H9 (cell line): ENCODE results near the gene SPPL3. TPM values are rescaled to one million over a fixed set of nuclear protein-coding genes. Genes with fewer than 3 reads are reported as not detected.
A peak's percentile ranks its signal among the peaks of the same experiment; 100 is the strongest.

Experiments used
- DNase-seq: peaks from one replicate; pipeline ENCODE4 v3.0.0-alpha.2; 2017
- H2AFZ ChIP-seq: one replicate; pipeline ENCODE4 v1.6.1; 2013; ENCODE audit warnings: mild to moderate bottlenecking, low read length, control low read depth, moderate library complexity
- H2AK5ac ChIP-seq: 2 replicates; pipeline ENCODE4 v1.6.1; 2013; ENCODE audit warnings: low read length, control low read depth, mixed read lengths; ENCODE audit not compliant: insufficient read length
- H2BK120ac ChIP-seq: one replicate; pipeline ENCODE4 v1.6.1; 2013; ENCODE audit warnings: low read depth, mild to moderate bottlenecking, low read length, control low read depth, inconsistent platforms; ENCODE audit not compliant: poor library complexity, severe bottlenecking
- H2BK12ac ChIP-seq: 2 replicates; pipeline ENCODE4 v1.6.1; 2013; ENCODE audit warnings: low read length, control low read depth, mixed read lengths, low read depth; ENCODE audit not compliant: insufficient read length
- H2BK15ac ChIP-seq: 2 replicates; pipeline ENCODE4 v1.6.1; 2013; ENCODE audit warnings: low read depth, low read length, control low read depth
- H2BK20ac ChIP-seq: one replicate; pipeline ENCODE4 v1.6.1; 2013; ENCODE audit warnings: low read depth, mild to moderate bottlenecking, low read length, control low read depth, inconsistent platforms; ENCODE audit not compliant: poor library complexity, severe bottlenecking
- H2BK5ac ChIP-seq: 2 replicates; pipeline ENCODE4 v1.6.1; 2013; ENCODE audit warnings: low read length, control low read depth, mixed read lengths; ENCODE audit not compliant: insufficient read length
- H3K14ac ChIP-seq: 2 replicates; pipeline ENCODE4 v1.6.1; 2013; ENCODE audit warnings: low read length, control low read depth; ENCODE audit not compliant: insufficient read depth
- H3K18ac ChIP-seq: 2 replicates; pipeline ENCODE4 v1.6.1; 2013; ENCODE audit warnings: low read depth, mild to moderate bottlenecking, mixed read lengths, low read length, control low read depth; ENCODE audit not compliant: insufficient read length
- H3K23ac ChIP-seq: 2 replicates; pipeline ENCODE4 v1.6.1; 2013; ENCODE audit warnings: low read length, control low read depth, mixed read lengths, low read depth; ENCODE audit not compliant: insufficient read length
- H3K23me2 ChIP-seq: 2 replicates; pipeline ENCODE4 v1.6.1; 2013; ENCODE audit warnings: low read depth, mild to moderate bottlenecking, mixed read lengths, low read length, control low read depth; ENCODE audit not compliant: insufficient read length, poor library complexity, severe bottlenecking
- H3K27ac ChIP-seq: 2 replicates; pipeline ENCODE4 v1.5.1; 2013; ENCODE audit warnings: low read length, control low read depth, mixed read lengths, low read depth; ENCODE audit not compliant: insufficient read length
- H3K27me3 ChIP-seq: 2 replicates; pipeline ENCODE4 v1.6.1; 2013; ENCODE audit warnings: low read length, control low read depth, inconsistent platforms; ENCODE audit not compliant: insufficient read depth
- H3K4ac ChIP-seq: 2 replicates; pipeline ENCODE4 v1.6.1; 2013; ENCODE audit warnings: low read depth, mild to moderate bottlenecking, control low read depth, inconsistent platforms, low read length, moderate library complexity
- H3K4me1 ChIP-seq: 2 replicates; pipeline ENCODE4 v1.6.1; 2013; ENCODE audit warnings: low read length, control low read depth, inconsistent platforms; ENCODE audit not compliant: insufficient read depth
- H3K4me2 ChIP-seq: 2 replicates; pipeline ENCODE4 v1.6.1; 2013; ENCODE audit warnings: low read length, control low read depth, mixed read lengths; ENCODE audit not compliant: insufficient read length, insufficient read depth
- H3K56ac ChIP-seq: 2 replicates; pipeline ENCODE4 v1.6.1; 2013; ENCODE audit warnings: low read depth, mild to moderate bottlenecking, mixed read lengths, low read length, control low read depth; ENCODE audit not compliant: insufficient read length
- H3K79me1 ChIP-seq: 2 replicates; pipeline ENCODE4 v1.6.1; 2013; ENCODE audit warnings: low read depth, mild to moderate bottlenecking, moderate library complexity, low read length, control low read depth, inconsistent platforms; ENCODE audit not compliant: insufficient read depth, poor library complexity, severe bottlenecking
- H3K79me2 ChIP-seq: 2 replicates; pipeline ENCODE4 v1.6.1; 2013; ENCODE audit warnings: low read length, control low read depth, inconsistent platforms; ENCODE audit not compliant: insufficient read depth
- H3K9ac ChIP-seq: 2 replicates; pipeline ENCODE4 v1.6.1; 2013; ENCODE audit warnings: low read length, control low read depth, mixed read lengths; ENCODE audit not compliant: insufficient read length; ENCODE audit errors: extremely low read depth
- H3K9me3 ChIP-seq: one replicate; pipeline ENCODE4 v1.6.1; 2013; ENCODE audit warnings: low read depth, low read length, inconsistent platforms; ENCODE audit not compliant: control insufficient read depth
- H3T11ph ChIP-seq: one replicate; pipeline ENCODE4 v1.6.1; 2013; ENCODE audit warnings: mild to moderate bottlenecking, low read length, control low read depth, inconsistent platforms
- H4K20me1 ChIP-seq: one replicate; pipeline ENCODE4 v1.6.1; 2013; ENCODE audit not compliant: control insufficient read depth, insufficient read length, insufficient read depth
- H4K5ac ChIP-seq: 2 replicates; pipeline ENCODE4 v1.6.1; 2013; ENCODE audit warnings: low read depth, mild to moderate bottlenecking, mixed read lengths, low read length, control low read depth; ENCODE audit not compliant: insufficient read length
- H4K8ac ChIP-seq: replicated peaks from 2 replicates; pipeline ENCODE4 v1.6.1; 2013; ENCODE audit warnings: low read length, control low read depth, mixed read lengths, low read depth; ENCODE audit not compliant: insufficient read length
- H4K91ac ChIP-seq: 2 replicates; pipeline ENCODE4 v1.6.1; 2013; ENCODE audit warnings: low read depth, mild to moderate bottlenecking, moderate library complexity, mixed read lengths, low read length, control low read depth; ENCODE audit not compliant: insufficient read length
- H3K27ac Mint-ChIP-seq, 3 experiments: 2 replicates in 2 of 3; 3 replicates in 1 of 3; pipeline ENCODE4 v1.8.0; 2020 to 2021; ENCODE audit warnings: mixed read lengths in 3 of 3, mild to moderate bottlenecking in 1 of 3, moderate library complexity in 1 of 3
- H3K27me3 Mint-ChIP-seq: 2 replicates; pipeline ENCODE4 v1.8.0; 2021; ENCODE audit warnings: low read depth, mild to moderate bottlenecking, moderate library complexity, mixed read lengths
- H3K36me3 Mint-ChIP-seq, 3 experiments: 2 replicates in 2 of 3; 3 replicates in 1 of 3; pipeline ENCODE4 v1.8.0; 2020 to 2021; ENCODE audit warnings: low read depth in 3 of 3, mixed read lengths in 3 of 3; ENCODE audit not compliant: insufficient read depth in 1 of 3
- H3K4me1 Mint-ChIP-seq, 2 experiments: 2 replicates each; pipeline ENCODE4 v1.8.0; 2020; ENCODE audit warnings: mixed read lengths in 2 of 2
- H3K4me3 Mint-ChIP-seq, 2 experiments: 2 replicates in 1 of 2; 3 replicates in 1 of 2; pipeline ENCODE4 v1.8.0; 2020 to 2021; ENCODE audit warnings: mild to moderate bottlenecking in 2 of 2, mixed read lengths in 2 of 2, moderate library complexity in 1 of 2
- H3K9me3 Mint-ChIP-seq, 2 experiments: 2 replicates in 1 of 2; 3 replicates in 1 of 2; pipeline ENCODE4 v1.8.0; 2020; ENCODE audit warnings: mild to moderate bottlenecking in 2 of 2, mixed read lengths in 2 of 2, moderate library complexity in 1 of 2
- CTCF ChIP-seq: fragments of 200-600 bp; sonication (generic); conservative IDR thresholded peaks from 3 replicates; pipeline ENCODE4 v1.8.0; 2021; ENCODE audit warnings: antibody characterized with exemption, mild to moderate bottlenecking
- WGBS: extraction: QIAGEN DNeasy Blood & Tissue Kit; methylation state at CpG from one replicate; pipeline ENCODE4 v1.1.7; 2013; ENCODE audit warnings: missing lambda C conversion rate, low lambda C conversion rate, mixed read lengths; ENCODE audit not compliant: insufficient read length; ENCODE audit errors: extremely low coverage; 5-methylcytosine and 5-hydroxymethylcytosine counted together
- total RNA-seq: library from RNA; stranded (reverse); gene quantifications from 2 replicates; pipeline ENCODE4 v1.2.1, GENCODE V29; 2021

SPPL3 gene
- total RNA-seq, 1 experiment from 2014 or later, result 46.3 TPM

- no peak overlapping the region for H3K23ac ChIP-seq
- no peak overlapping the region for H3K4ac ChIP-seq
- Mint-ChIP-seq H3K9me3 (peaks cover 0 to 1% of the 10 kb centered on the region in 2 experiments; a peak in 1 of 5 replicates), H3K27ac (peak overlapping the region; percentile 81 to 88 (median 85)), H3K27me3 (no peaks in the 10 kb centered on the region), H3K36me3 (no peaks in the 10 kb centered on the region), H3K4me1 (peaks cover 21 to 22% of the 10 kb centered on the region in 2 experiments), H3K4me3 (no peak overlapping the region; a peak in 1 of 5 replicates)
- H4K8ac ChIP-seq, result no peak overlapping the region
- TF ChIP-seq CTCF, result no peak
- no peak overlapping the region for H2BK120ac ChIP-seq
- no peak overlapping the region for H3K9ac ChIP-seq
- no peaks in the 10 kb centered on the region for H3K27me3 ChIP-seq
- H4K5ac ChIP-seq, result no peak overlapping the region
- no peak overlapping the region for H2AK5ac ChIP-seq
- H3K9me3 ChIP-seq, result no peaks in the 10 kb centered on the region
- H3K14ac ChIP-seq, result peak overlapping the region; percentile 72
- peak; percentile 85 for DNase-seq
- peak overlapping the region; percentile 18 for H3K27ac ChIP-seq
- H2BK20ac ChIP-seq, result no peak overlapping the region
- H3K18ac ChIP-seq, result peak overlapping the region; percentile 63
- no peak overlapping the region for H2BK12ac ChIP-seq
- no peaks in the 10 kb centered on the region for H3K23me2 ChIP-seq
- 0 out of 2 replicates have a peak overlapping the region, but pooled peaks have one; percentile 72 for H2BK15ac ChIP-seq
- no peaks in the 10 kb centered on the region for H3K79me2 ChIP-seq
- H2AFZ ChIP-seq, result peak overlapping the region; percentile 40
- peaks cover 2% of the 10 kb centered on the region; the same call in 1 of the 2 replicates for H3K4me1 ChIP-seq
- no peak overlapping the region for H4K91ac ChIP-seq
- WGBS, result no CpG with 5 or more reads among the region's 13 CpGs
- no peak overlapping the region for H2BK5ac ChIP-seq
- H3K79me1 ChIP-seq, result no peaks in the 10 kb centered on the region
- H3K4me2 ChIP-seq, result peak overlapping the region; percentile 22
- H3T11ph ChIP-seq, result no peak overlapping the region
- no peaks in the 10 kb centered on the region for H4K20me1 ChIP-seq
- H3K56ac ChIP-seq, result no peak overlapping the region
Observed at GRCh38 chr12:120928864-120929652, 24.9 kb upstream of the SPPL3 start.
